Measurements from ENCODE around the gene PPP1R10. TPM values are rescaled to one million over a fixed set of nuclear protein-coding genes. Genes with fewer than 3 reads are reported as not detected.
A peak's percentile ranks its signal among the peaks of the same experiment; 100 is the strongest.

PPP1R10 gene
- total and polyA plus RNA-seq, 2 of the 13 experiments (the other 11 are each of a cell fraction or from before 2014, with no cell fraction given) = 26.3 to 38.4 TPM

DNA sequence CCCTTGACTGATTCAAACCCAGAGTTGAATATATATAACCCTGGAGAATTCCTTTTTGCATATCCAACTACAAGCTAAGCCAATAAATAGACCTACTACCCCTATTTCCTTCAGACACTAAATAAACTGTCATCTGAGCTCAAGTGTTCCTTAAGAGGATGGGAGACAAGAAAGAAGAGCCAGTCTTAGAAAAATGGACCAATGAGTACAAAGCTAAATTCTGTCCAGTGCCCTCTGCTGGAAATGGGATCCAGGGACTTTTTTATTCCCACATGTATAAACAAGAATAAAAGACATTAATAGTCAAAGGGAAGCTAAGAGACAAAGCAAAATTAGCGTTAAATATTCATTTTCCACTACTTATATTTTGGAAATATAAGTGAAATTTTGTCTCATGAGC lies 4.8 kb downstream of the PPP1R10 start:
- TF ChIP-seq CTCF (CRISPR knock-in tag; IDR thresholded peaks at IDR 0.05) = peak; percentile 22; the same call in 1 of the 2 replicates
- no peak for TF ChIP-seq MED8 (CRISPR knock-in tag; IDR thresholded peaks at IDR 0.05; ENCODE audit: insufficient replicate concordance)
- peak; percentile 75 for TF ChIP-seq AGO2 (optimal IDR thresholded peaks at IDR 0.05; ENCODE audit: low read depth, low read length)
- peak; percentile 83; the same call in 1 of the 2 replicates for TF ChIP-seq PAF1 (CRISPR knock-in tag; IDR thresholded peaks at IDR 0.05)
- TF ChIP-seq POLR2AphosphoS5 (IDR thresholded peaks at IDR 0.05; ENCODE audit: low read depth, low read length) = peak; percentile 36; the same call in 1 of the 2 replicates
- no TSS peak for BruUV-seq (replicated peaks)
- Histone ChIP-seq H3K9me3 (ENCODE audit: low read length) (no peaks in the 10 kb centered on the region), H3K27ac (ENCODE audit: extremely low read length, insufficient read depth, low read length) (no peak overlapping the region), H2AFZ (ENCODE audit: low read length) (no peak overlapping the region), H3K27me3 (ENCODE audit: control insufficient read depth in 1 of 2, insufficient read depth in 2 of 2, low read length in 2 of 2) (no peaks in the 10 kb centered on the region; a peak in 1 of 5 replicates), H3K4me2 (ENCODE audit: low read depth, low read length) (no peak overlapping the region), H3K36me3 (replicated peaks in 1 of 2; ENCODE audit: control insufficient read depth in 1 of 2, insufficient read depth in 2 of 2, low read length in 2 of 2) (peaks cover 9 to 25% of the 10 kb centered on the region in 2 experiments), H3K9ac (ENCODE audit: insufficient read depth, low read depth, low read length) (no peak overlapping the region), H3K4me1 (ENCODE audit: insufficient read depth, low read length) (peaks cover 22% of the 10 kb centered on the region), H3K79me2 (ENCODE audit: insufficient read depth, low read length) (peaks cover 23% of the 10 kb centered on the region), H4K20me1 (ENCODE audit: insufficient read depth, low read length) (peaks cover 12% of the 10 kb centered on the region), H3K4me3 (replicated peaks in 1 of 3; ENCODE audit: insufficient read depth in 1 of 3, low read depth in 2 of 3, low read length in 3 of 3) (no peak overlapping the region)
- DNase-seq (ENCODE audit: low spot score) (no peak), FAIRE-seq (no peak), ATAC-seq (no peak)
- CTCF ChIA-PET (ENCODE audit: low intra/inter-chr PET ratio, low total read pairs) = interaction anchor here (0.9 kb wide), 1 partner anchor 130 kb away, joined by 3 read pairs; no protein-coding TSS in a partner anchor
- in situ Hi-C loops (cut with HindIII; ENCODE audit: extremely low pct_ligation_motif_present, low pct_unique_long_range_greater_than_20kb) (no loop called here), intact Hi-C loops (cut with micrococcal nuclease; ENCODE audit: unreplicated experiment) (no loop called here)
- POLR2A ChIA-PET = interaction anchor here (0.8 to 4.8 kb wide), 17 partner anchors 11 to 110 kb away, joined by 3 to 172 read pairs (median 6); partner anchors contain the start of genes ABCF1, ATAT1, C6orf136 and DHX16
- WGBS (ENCODE audit: low lambda C conversion rate) = 94% methylated on average over 1 of the region's 1 CpG

- Histone ChIP-seq H3K9ac (ENCODE audit: insufficient read depth, low read depth, low read length) (no peak overlapping the region), H3K4me1 (ENCODE audit: insufficient read depth, low read length) (peaks cover 22% of the 10 kb centered on the region), H4K20me1 (ENCODE audit: insufficient read depth, low read length) (peaks cover 10% of the 10 kb centered on the region), H3K79me2 (ENCODE audit: insufficient read depth, low read length) (peaks cover 21% of the 10 kb centered on the region), H3K36me3 (replicated peaks in 1 of 2; ENCODE audit: control insufficient read depth in 1 of 2, insufficient read depth in 2 of 2, low read length in 2 of 2) (peaks cover 9 to 28% of the 10 kb centered on the region in 2 experiments), H3K4me3 (replicated peaks in 1 of 3; ENCODE audit: insufficient read depth in 1 of 3, low read depth in 2 of 3, low read length in 3 of 3) (no peak overlapping the region), H3K4me2 (ENCODE audit: low read depth, low read length) (no peak overlapping the region), H3K27ac (ENCODE audit: extremely low read length, insufficient read depth, low read length) (no peak overlapping the region), H2AFZ (ENCODE audit: low read length) (no peak overlapping the region), H3K9me3 (ENCODE audit: low read length) (no peaks in the 10 kb centered on the region), H3K27me3 (ENCODE audit: control insufficient read depth in 1 of 2, insufficient read depth in 2 of 2, low read length in 2 of 2) (no peaks in the 10 kb centered on the region; a peak in 1 of 5 replicates)
- no peak for FAIRE-seq
- TF ChIP-seq ZFAT (CRISPR knock-in tag; conservative IDR thresholded peaks at IDR 0.05) (no peak), MAF1 (CRISPR knock-in tag; IDR thresholded peaks at IDR 0.05; ENCODE audit: borderline replicate concordance) (no peak), POLR2AphosphoS2 (IDR thresholded peaks at IDR 0.05; ENCODE audit: low read depth, low read length) (peak; percentile 59; the same call in 1 of the 2 replicates), RBFOX2 (IDR thresholded peaks at IDR 0.05; ENCODE audit: low read depth, low read length) (0 out of 2 replicates have a peak, but pooled peaks have one; percentile 14)
- intact Hi-C loops (cut with micrococcal nuclease; ENCODE audit: unreplicated experiment) (no loop called here), in situ Hi-C loops (cut with HindIII; ENCODE audit: extremely low pct_ligation_motif_present, low pct_unique_long_range_greater_than_20kb) (no loop called here)
- BruUV-seq (replicated peaks) = no TSS peak
- WGBS (ENCODE audit: low lambda C conversion rate) = 97% methylated on average over 2 of the region's 2 CpGs
- CTCF ChIA-PET (ENCODE audit: low intra/inter-chr PET ratio, low total read pairs) = interaction anchor here (0.9 kb wide), 1 partner anchor 130 kb away, joined by 3 read pairs; no protein-coding TSS in a partner anchor
- POLR2A ChIA-PET = interaction anchor here (1.2 to 4.8 kb wide), 10 partner anchors 11 to 110 kb away, joined by 3 to 172 read pairs (median 6); partner anchors contain the start of genes ABCF1, ATAT1, DHX16 and MDC1
- ATAC-seq = no peak
- DNase-seq (ENCODE audit: low spot score) = no peak
Observed at GRCh38 chr6:30611856-30612194, 5.2 kb downstream of the PPP1R10 start.
